GM20431 (cell line): Measurements from ENCODE around the gene SHD.

Experiments
- in situ Hi-C: fragments of 300-500 bp; cut with MseI, MboI; formaldehyde crosslinking; loops from one replicate; pipeline ENCODE4 v1.15.0; 2020; ENCODE audit warnings: low sequenced_read_pairs; ENCODE audit not compliant: unreplicated experiment

Gene SHD

GRCh38 chr19:4295972-4296771 lies 17.1 kb downstream of the SHD start:
- in situ Hi-C loops = no loop called here

GRCh38 chr19:4297901-4298809 lies 19.1 kb downstream of the SHD start:
- in situ Hi-C loops = no loop called here

- in situ Hi-C loops = no loop called here
Observed at GRCh38 chr19:4298810-4299550, 19.9 kb downstream of the SHD start.

GRCh38 chr19:4300589-4300988 lies 21.5 kb downstream of the SHD start:
- in situ Hi-C loops = no loop called here

GRCh38 chr19:4301590-4302242 lies 22.6 kb downstream of the SHD start:
- in situ Hi-C loops = no loop called here

GRCh38 chr19:4302243-4302640 lies 23.2 kb downstream of the SHD start, which contains the start of gene TMIGD2:
TMIGD2 (minus strand) TSS chr19:4302389; CDS start chr19:4302385, 4 bp downstream.
- in situ Hi-C loops = no loop called here

GRCh38 chr19:4303819-4304537 lies 24.9 kb downstream of the SHD start:
- in situ Hi-C loops = no loop called here

- in situ Hi-C loops = no loop called here
Observed at GRCh38 chr19:4304538-4305256, 25.6 kb downstream of the SHD start, which contains the start of gene FSD1. FSD1 (plus strand) TSS chr19:4304598; CDS start chr19:4304747, 149 bp downstream.

GRCh38 chr19:4305257-4305612 lies 26.2 kb downstream of the SHD start:
- in situ Hi-C loops = no loop called here

- in situ Hi-C loops = no loop called here
Observed at GRCh38 chr19:4305659-4306058, 26.6 kb downstream of the SHD start.

- in situ Hi-C loops = no loop called here
Observed at GRCh38 chr19:4310247-4311121, 31.4 kb downstream of the SHD start.

GRCh38 chr19:4313847-4314490 lies 34.9 kb downstream of the SHD start:
- in situ Hi-C loops = no loop called here

- in situ Hi-C loops = no loop called here
Observed at GRCh38 chr19:4316956-4317355, 37.9 kb downstream of the SHD start.

- in situ Hi-C loops = no loop called here
Observed at GRCh38 chr19:4318460-4318859, 39.4 kb downstream of the SHD start.

- in situ Hi-C loops = no loop called here
Observed at GRCh38 chr19:4319067-4319718, 40.1 kb downstream of the SHD start.

GRCh38 chr19:4320419-4320818 lies 41.4 kb downstream of the SHD start:
- in situ Hi-C loops = no loop called here
